HCT116 (cell line): Measurements from ENCODE around the gene SIRT7. TPM values are rescaled to one million over a fixed set of nuclear protein-coding genes. Genes with fewer than 3 reads are reported as not detected.

Experiments
- ATAC-seq: fragments of 200-7000 bp; cut with Tn5 transposase; 2 replicates; pipeline ENCODE4 v1.9.1; 2020; ENCODE audit warnings: mild to moderate bottlenecking, moderate library complexity
- BruUV-seq: library from RNA; stranded (reverse); fragments of 400-500 nt; replicated peaks from 2 replicates; lab custom pipeline; 2021; lab: Mats Ljungman, UMichigan
- CTCF ChIA-PET: fragments of 300-600 bp; sonication (Branson Sonifier 250); formaldehyde crosslinking; loops from one replicate; lab custom pipeline; 2021; ENCODE audit warnings: antibody characterized with exemption; lab: Charles Lee
- POLR2A ChIA-PET: fragments of 300-600, 350-600 bp; sonication (Branson Sonifier 250); formaldehyde crosslinking; loops from one replicate; lab custom pipeline; 2021; ENCODE audit warnings: antibody characterized with exemption; lab: Charles Lee
- RAD21 ChIA-PET, 2 experiments: fragments of 300-600 bp; sonication (Branson Sonifier 250); formaldehyde crosslinking; loops; one replicate each; lab custom pipeline; 2023; ENCODE audit warnings: low total read pairs in 2 of 2; ENCODE audit not compliant: uncharacterized antibody in 2 of 2, unreplicated experiment in 2 of 2, low non-redundant PET in 1 of 2; lab: Charles Lee
- DNase-seq: peaks from one replicate; pipeline ENCODE4 v3.0.0-alpha.2; 2010; ENCODE audit warnings: low read depth, low spot score
- H2AFZ ChIP-seq: fragments of 200-600 bp; shearing (Covaris generic), sonication (generic); 2 replicates; pipeline ENCODE4 v1.6.1; 2017; ENCODE audit warnings: low read depth, mixed run types, mixed read lengths, antibody characterized with exemption, low read length; ENCODE audit not compliant: poor library complexity, severe bottlenecking
- H3K27ac ChIP-seq: 2 replicates; pipeline ENCODE4 v1.5.1; 2012; ENCODE audit warnings: low read depth, low read length
- H3K27me3 ChIP-seq: fragments of 200-600 bp; sonication (generic); 2 replicates; pipeline ENCODE4 v1.6.1; 2016; ENCODE audit warnings: mixed run types, low read length, mixed read lengths; ENCODE audit not compliant: insufficient read depth
- H3K36me3 ChIP-seq, 2 experiments: fragments of 200-500 bp in 1 of 2; fragments of 200-600 bp in 1 of 2; sonication (Bioruptor generic) in 1 of 2; sonication (generic) in 1 of 2; 2 replicates each; pipeline versions ENCODE4 v1.5.1 to v1.6.1; 2014 to 2016; ENCODE audit warnings: low read length in 2 of 2, inconsistent platforms in 1 of 2, mixed read lengths in 1 of 2, mixed run types in 1 of 2; ENCODE audit not compliant: insufficient read depth in 2 of 2, control insufficient read depth in 1 of 2
- H3K4me1 ChIP-seq, 2 experiments: fragments of 200-600 bp in 1 of 2; sonication (generic) in 1 of 2; 2 replicates each; pipeline versions ENCODE4 v1.5.1 to v1.6.1; 2012 to 2017; ENCODE audit warnings: low read length in 2 of 2, inconsistent platforms in 1 of 2, mild to moderate bottlenecking in 1 of 2, mixed read lengths in 1 of 2, mixed run types in 1 of 2, moderate library complexity in 1 of 2; ENCODE audit not compliant: insufficient read depth in 2 of 2, control insufficient read depth in 1 of 2
- H3K4me2 ChIP-seq: fragments of 200-600 bp; sonication (generic); 2 replicates; pipeline ENCODE4 v1.6.1; 2017; ENCODE audit warnings: mixed run types, low read length, mixed read lengths
- H3K4me3 ChIP-seq, 2 experiments: fragments of 200-600 bp in 1 of 2; sonication (generic) in 1 of 2; replicated peaks in 1 of 2; 2 replicates each; pipeline ENCODE4 v1.5.1; 2011 to 2016; ENCODE audit warnings: low read length in 2 of 2, control low read depth in 1 of 2, low read depth in 1 of 2, mild to moderate bottlenecking in 1 of 2, mixed read lengths in 1 of 2, mixed run types in 1 of 2
- H3K79me2 ChIP-seq: fragments of 200-600 bp; sonication (generic); 2 replicates; pipeline ENCODE4 v1.6.1; 2017; ENCODE audit warnings: mild to moderate bottlenecking, mixed run types, low read length, moderate library complexity, mixed read lengths; ENCODE audit not compliant: insufficient read depth
- H3K9ac ChIP-seq: fragments of 200-600 bp; sonication (generic); 2 replicates; pipeline ENCODE4 v1.6.1; 2016; ENCODE audit warnings: low read length, mixed read lengths
- H3K9me2 ChIP-seq: fragments of 200-600 bp; sonication (generic), shearing (Covaris generic); 2 replicates; pipeline ENCODE4 v1.6.1; 2017; ENCODE audit warnings: mixed run types, mild to moderate bottlenecking, moderate library complexity; ENCODE audit not compliant: insufficient read depth
- H3K9me3 ChIP-seq, 2 experiments: fragments of 200-500 bp in 1 of 2; fragments of 200-600 bp in 1 of 2; sonication (Bioruptor generic) in 1 of 2; sonication (generic) in 1 of 2; 2 replicates each; pipeline ENCODE4 v1.6.1; 2014 to 2017; ENCODE audit warnings: low read length in 2 of 2, mixed read lengths in 2 of 2, inconsistent platforms in 1 of 2, low read depth in 1 of 2, mild to moderate bottlenecking in 1 of 2, mixed run types in 1 of 2, moderate library complexity in 1 of 2; ENCODE audit not compliant: control insufficient read depth in 1 of 2, insufficient read depth in 1 of 2
- H4K20me1 ChIP-seq: fragments of 200-600 bp; sonication (generic), shearing (Covaris generic); 2 replicates; pipeline ENCODE4 v1.6.1; 2017; ENCODE audit warnings: mixed run types, mild to moderate bottlenecking, moderate library complexity; ENCODE audit not compliant: insufficient read depth
- CBX3 ChIP-seq: IDR thresholded peaks from 2 replicates; pipeline ENCODE4 v1.6.1; 2012; ENCODE audit warnings: low read depth
- CEBPB ChIP-seq: IDR thresholded peaks from 2 replicates; pipeline ENCODE4 v1.6.1; 2012; ENCODE audit warnings: low read depth
- EGR1 ChIP-seq: IDR thresholded peaks from 2 replicates; pipeline ENCODE4 v1.6.1; 2012; ENCODE audit warnings: low read depth
- ELF1 ChIP-seq: IDR thresholded peaks from 2 replicates; pipeline ENCODE4 v1.6.1; 2012; ENCODE audit warnings: low read depth, borderline replicate concordance
- EZH2 ChIP-seq: fragments of 200-600 bp; sonication (generic); IDR thresholded peaks from 2 replicates; pipeline ENCODE4 v1.6.1; 2017; ENCODE audit warnings: antibody characterized with exemption, mixed run types
- JUND ChIP-seq: IDR thresholded peaks from 2 replicates; pipeline ENCODE4 v1.6.1; 2012
- POLR2AphosphoS5 ChIP-seq: IDR thresholded peaks from 2 replicates; pipeline ENCODE4 v1.6.1; 2011; ENCODE audit warnings: mild to moderate bottlenecking, low read depth, low read length, moderate library complexity
- RAD21 ChIP-seq: IDR thresholded peaks from 2 replicates; pipeline ENCODE4 v1.6.1; 2012; ENCODE audit warnings: low read depth, mild to moderate bottlenecking
- SIN3A ChIP-seq: IDR thresholded peaks from 2 replicates; pipeline ENCODE4 v1.6.1; 2012; ENCODE audit warnings: low read depth
- SP1 ChIP-seq: IDR thresholded peaks from 2 replicates; pipeline ENCODE4 v1.6.1; 2012; ENCODE audit warnings: low read depth
- TCF7L2 ChIP-seq: IDR thresholded peaks from 2 replicates; pipeline ENCODE4 v1.7.0; 2011; ENCODE audit warnings: borderline replicate concordance, inconsistent platforms; ENCODE audit not compliant: insufficient read depth, insufficient read length; ENCODE audit errors: extremely low read depth
- ZFX ChIP-seq: fragments of 450-650 bp; IDR thresholded peaks from 2 replicates; pipeline ENCODE4 v1.6.1; 2017
- intact Hi-C: fragments of 100-400 bp; cut with micrococcal nuclease; formaldehyde crosslinking; loops from 2 replicates; pipeline ENCODE4 v1.10.0; 2022
- total RNA-seq: library from RNA; stranded (reverse); gene quantifications from one replicate; pipeline ENCODE4 v1.2.1, GENCODE V29; 2021; ENCODE audit not compliant: unreplicated experiment
- TF ChIP-seq, protein P1 (sequence below): IDR thresholded peaks from 2 replicates; pipeline ENCODE4 v1.6.1; 2012; ENCODE audit warnings: low read depth
- TF ChIP-seq, protein P2 (sequence below): IDR thresholded peaks from 2 replicates; pipeline ENCODE4 v1.6.1; 2011; ENCODE audit warnings: mild to moderate bottlenecking, low read length, moderate library complexity; ENCODE audit not compliant: insufficient replicate concordance; ENCODE audit errors: extremely low read depth
- TF ChIP-seq, protein P3 (sequence below): IDR thresholded peaks from 2 replicates; pipeline ENCODE4 v1.6.1; 2012

SIRT7 gene
- total RNA-seq, 1 experiment from 2014 or later = 62.6 TPM

DNA sequence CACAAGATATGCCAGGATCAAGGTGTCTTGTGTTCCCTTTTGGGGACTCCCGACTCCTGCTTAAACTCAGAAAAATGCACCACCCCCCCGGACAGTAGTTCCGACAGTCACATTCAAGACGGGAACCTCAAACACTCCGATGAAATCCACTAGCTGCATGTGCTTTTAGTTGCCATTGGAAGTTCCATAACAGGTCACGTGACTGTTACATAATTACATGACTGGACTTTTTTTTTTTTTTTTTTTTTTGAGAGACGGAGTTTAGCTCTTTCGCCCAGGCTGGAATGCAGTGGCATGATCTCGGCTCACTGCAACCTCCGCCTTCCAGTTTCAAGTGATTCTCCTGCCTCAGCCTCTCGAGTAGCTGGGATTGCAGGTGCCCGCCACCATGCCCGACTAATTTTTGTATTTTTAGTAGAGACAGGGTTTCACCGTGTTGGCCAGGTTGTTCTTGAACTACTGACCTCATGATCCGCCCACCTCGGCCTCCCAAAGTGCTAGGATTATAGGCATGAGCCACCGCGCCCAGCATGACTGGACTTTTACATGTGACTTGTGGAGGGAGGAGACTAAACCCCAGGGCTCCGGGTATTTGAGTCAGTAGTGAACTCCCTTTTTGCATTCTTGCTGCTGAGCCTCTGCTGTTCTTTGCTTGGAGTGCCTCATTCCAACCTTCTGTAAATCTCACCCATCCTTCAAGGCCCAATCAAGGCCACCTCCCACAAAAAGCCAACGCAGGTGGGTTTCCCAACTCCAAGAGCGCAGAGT, 1.6 kb downstream of the SIRT7 start:
- ATAC-seq = peak; percentile 43
- BruUV-seq = no TSS peak
- RAD21 ChIA-PET = no interaction called here

DNA sequence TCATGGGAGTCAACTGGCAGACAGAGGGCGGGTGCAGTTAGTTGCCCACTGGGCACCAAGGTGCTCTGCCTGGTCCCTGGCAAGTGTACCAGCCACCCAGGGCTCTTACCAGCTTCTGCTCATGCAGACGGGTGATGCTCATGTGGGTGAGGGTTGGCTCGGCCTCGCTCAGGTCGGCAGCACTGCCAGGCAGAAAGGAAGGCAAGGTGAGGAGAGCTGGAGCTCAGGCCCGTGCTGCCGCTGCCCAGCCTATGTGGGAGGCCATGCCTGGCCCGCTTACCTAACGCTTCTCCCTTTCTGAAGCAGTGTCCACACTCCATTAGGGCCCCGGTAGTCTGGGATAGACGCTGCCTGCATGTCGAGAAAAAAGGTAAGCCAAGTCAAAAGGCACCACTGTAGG, 2.6 kb downstream of the SIRT7 start:
- peak overlapping the region; percentile 90; the same call in 1 of the 2 replicates for H3K27ac ChIP-seq
- H3K4me3 ChIP-seq = no peak overlapping the region
- H4K20me1 ChIP-seq = no peaks in the 10 kb centered on the region
- CTCF ChIA-PET = no interaction called here
- H3K36me3 ChIP-seq = peaks cover 30 to 45% of the 10 kb centered on the region in 2 experiments; a peak in 3 of 4 replicates
- no peak for ATAC-seq
- H3K27me3 ChIP-seq = no peaks in the 10 kb centered on the region
- no peaks in the 10 kb centered on the region for H3K9me3 ChIP-seq
- no peak overlapping the region for H2AFZ ChIP-seq
- intact Hi-C loops = no loop called here
- no TSS peak for BruUV-seq
- no peak for DNase-seq
- RAD21 ChIA-PET = no interaction called here
- no peak overlapping the region for H3K9ac ChIP-seq
- H3K4me1 ChIP-seq = peaks cover 38 to 63% of the 10 kb centered on the region in 2 experiments
- no peaks in the 10 kb centered on the region for H3K9me2 ChIP-seq
- H3K79me2 ChIP-seq = peaks cover 57% of the 10 kb centered on the region
- POLR2A ChIA-PET = interaction anchor here (0.8 kb wide), 1 partner anchor 17 kb away, joined by 3 read pairs; no protein-coding TSS in a partner anchor
- no peak overlapping the region for H3K4me2 ChIP-seq
- TF ChIP-seq TCF7L2 (no peak), SP1 (no peak), ZFX (no peak), CEBPB (no peak), EZH2 (no peak), JUND (no peak), RAD21 (no peak), CBX3 (no peak)
- TF ChIP-seq, protein P1, sequence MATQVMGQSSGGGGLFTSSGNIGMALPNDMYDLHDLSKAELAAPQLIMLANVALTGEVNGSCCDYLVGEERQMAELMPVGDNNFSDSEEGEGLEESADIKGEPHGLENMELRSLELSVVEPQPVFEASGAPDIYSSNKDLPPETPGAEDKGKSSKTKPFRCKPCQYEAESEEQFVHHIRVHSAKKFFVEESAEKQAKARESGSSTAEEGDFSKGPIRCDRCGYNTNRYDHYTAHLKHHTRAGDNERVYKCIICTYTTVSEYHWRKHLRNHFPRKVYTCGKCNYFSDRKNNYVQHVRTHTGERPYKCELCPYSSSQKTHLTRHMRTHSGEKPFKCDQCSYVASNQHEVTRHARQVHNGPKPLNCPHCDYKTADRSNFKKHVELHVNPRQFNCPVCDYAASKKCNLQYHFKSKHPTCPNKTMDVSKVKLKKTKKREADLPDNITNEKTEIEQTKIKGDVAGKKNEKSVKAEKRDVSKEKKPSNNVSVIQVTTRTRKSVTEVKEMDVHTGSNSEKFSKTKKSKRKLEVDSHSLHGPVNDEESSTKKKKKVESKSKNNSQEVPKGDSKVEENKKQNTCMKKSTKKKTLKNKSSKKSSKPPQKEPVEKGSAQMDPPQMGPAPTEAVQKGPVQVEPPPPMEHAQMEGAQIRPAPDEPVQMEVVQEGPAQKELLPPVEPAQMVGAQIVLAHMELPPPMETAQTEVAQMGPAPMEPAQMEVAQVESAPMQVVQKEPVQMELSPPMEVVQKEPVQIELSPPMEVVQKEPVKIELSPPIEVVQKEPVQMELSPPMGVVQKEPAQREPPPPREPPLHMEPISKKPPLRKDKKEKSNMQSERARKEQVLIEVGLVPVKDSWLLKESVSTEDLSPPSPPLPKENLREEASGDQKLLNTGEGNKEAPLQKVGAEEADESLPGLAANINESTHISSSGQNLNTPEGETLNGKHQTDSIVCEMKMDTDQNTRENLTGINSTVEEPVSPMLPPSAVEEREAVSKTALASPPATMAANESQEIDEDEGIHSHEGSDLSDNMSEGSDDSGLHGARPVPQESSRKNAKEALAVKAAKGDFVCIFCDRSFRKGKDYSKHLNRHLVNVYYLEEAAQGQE = no peak
- TF ChIP-seq, protein P2, sequence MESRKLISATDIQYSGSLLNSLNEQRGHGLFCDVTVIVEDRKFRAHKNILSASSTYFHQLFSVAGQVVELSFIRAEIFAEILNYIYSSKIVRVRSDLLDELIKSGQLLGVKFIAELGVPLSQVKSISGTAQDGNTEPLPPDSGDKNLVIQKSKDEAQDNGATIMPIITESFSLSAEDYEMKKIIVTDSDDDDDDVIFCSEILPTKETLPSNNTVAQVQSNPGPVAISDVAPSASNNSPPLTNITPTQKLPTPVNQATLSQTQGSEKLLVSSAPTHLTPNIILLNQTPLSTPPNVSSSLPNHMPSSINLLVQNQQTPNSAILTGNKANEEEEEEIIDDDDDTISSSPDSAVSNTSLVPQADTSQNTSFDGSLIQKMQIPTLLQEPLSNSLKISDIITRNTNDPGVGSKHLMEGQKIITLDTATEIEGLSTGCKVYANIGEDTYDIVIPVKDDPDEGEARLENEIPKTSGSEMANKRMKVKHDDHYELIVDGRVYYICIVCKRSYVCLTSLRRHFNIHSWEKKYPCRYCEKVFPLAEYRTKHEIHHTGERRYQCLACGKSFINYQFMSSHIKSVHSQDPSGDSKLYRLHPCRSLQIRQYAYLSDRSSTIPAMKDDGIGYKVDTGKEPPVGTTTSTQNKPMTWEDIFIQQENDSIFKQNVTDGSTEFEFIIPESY = no peak

More for the DNA sequence above, 1.6 kb downstream of the SIRT7 start:
- TF ChIP-seq POLR2AphosphoS5 = peak; percentile 88
- TF ChIP-seq CBX3 = no peak
- peak; percentile 71 for TF ChIP-seq EGR1
- no peak for TF ChIP-seq ELF1
- TF ChIP-seq, protein P3, sequence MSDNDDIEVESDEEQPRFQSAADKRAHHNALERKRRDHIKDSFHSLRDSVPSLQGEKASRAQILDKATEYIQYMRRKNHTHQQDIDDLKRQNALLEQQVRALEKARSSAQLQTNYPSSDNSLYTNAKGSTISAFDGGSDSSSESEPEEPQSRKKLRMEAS = peak; percentile 73
- TF ChIP-seq SIN3A = peak; percentile 64
- TF ChIP-seq, all 23 proteins: peak for 4
- Histone ChIP-seq H3K36me3 (peaks cover 30 to 55% of the 10 kb centered on the region in 2 experiments; a peak in 3 of 4 replicates), H3K9me2 (no peaks in the 10 kb centered on the region), H3K4me3 (peak overlapping the region; percentile 66 to 67), H4K20me1 (no peaks in the 10 kb centered on the region), H3K9ac (peak overlapping the region; percentile 88), H3K27ac (peak overlapping the region; percentile 90), H3K4me1 (peaks cover 37 to 59% of the 10 kb centered on the region in 2 experiments), H3K4me2 (peak overlapping the region; percentile 82), H2AFZ (no peak overlapping the region), H3K79me2 (peaks cover 66% of the 10 kb centered on the region), H3K27me3 (no peaks in the 10 kb centered on the region), H3K9me3 (no peaks in the 10 kb centered on the region)
- no peak for DNase-seq
- intact Hi-C loops = no loop called here
- ChIA-PET CTCF (interaction anchor here (1.1 kb wide), 1 partner anchor 12 kb away, joined by 5 read pairs; the partner anchor contains the start of gene MAFG), POLR2A (interaction anchor here (0.8 to 1.4 kb wide), 4 partner anchors 10 to 47 kb away, joined by 3 to 7 read pairs (median 4); no protein-coding TSS in a partner anchor)
